ENCODE measurements around the gene ZNF81.

DNA sequence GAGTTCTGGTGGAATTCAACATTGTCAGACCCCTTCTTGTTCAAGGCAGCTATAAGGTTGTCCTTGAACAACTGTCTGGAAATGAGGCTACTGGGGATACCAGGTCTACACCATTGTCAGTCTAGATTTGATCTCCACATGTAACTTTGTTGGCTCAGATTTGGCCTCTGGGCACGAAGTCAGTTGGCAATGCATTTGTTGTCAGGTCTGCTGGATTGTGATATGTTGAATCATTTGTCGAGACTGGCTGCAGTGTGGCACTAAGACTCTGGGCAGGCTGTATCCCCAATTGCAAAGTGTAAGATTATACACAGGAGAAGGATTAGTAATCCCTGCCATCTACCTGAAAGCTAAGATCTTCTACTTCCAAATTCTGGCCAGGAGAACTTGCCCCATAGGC is 26.5 kb downstream of the ZNF81 start:
- TF ChIP-seq, protein P1, sequence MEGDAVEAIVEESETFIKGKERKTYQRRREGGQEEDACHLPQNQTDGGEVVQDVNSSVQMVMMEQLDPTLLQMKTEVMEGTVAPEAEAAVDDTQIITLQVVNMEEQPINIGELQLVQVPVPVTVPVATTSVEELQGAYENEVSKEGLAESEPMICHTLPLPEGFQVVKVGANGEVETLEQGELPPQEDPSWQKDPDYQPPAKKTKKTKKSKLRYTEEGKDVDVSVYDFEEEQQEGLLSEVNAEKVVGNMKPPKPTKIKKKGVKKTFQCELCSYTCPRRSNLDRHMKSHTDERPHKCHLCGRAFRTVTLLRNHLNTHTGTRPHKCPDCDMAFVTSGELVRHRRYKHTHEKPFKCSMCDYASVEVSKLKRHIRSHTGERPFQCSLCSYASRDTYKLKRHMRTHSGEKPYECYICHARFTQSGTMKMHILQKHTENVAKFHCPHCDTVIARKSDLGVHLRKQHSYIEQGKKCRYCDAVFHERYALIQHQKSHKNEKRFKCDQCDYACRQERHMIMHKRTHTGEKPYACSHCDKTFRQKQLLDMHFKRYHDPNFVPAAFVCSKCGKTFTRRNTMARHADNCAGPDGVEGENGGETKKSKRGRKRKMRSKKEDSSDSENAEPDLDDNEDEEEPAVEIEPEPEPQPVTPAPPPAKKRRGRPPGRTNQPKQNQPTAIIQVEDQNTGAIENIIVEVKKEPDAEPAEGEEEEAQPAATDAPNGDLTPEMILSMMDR (IDR thresholded peaks at IDR 0.05), result no peak
- TF ChIP-seq POLR2A (IDR thresholded peaks at IDR 0.05), result no peak
